HCT116 (cell line): ENCODE measurements around the gene WWTR1. TPM values are rescaled to one million over a fixed set of nuclear protein-coding genes. Genes with fewer than 3 reads are reported as not detected.

Experiments used
- ATAC-seq: fragments of 200-7000 bp; cut with Tn5 transposase; 2 replicates; pipeline ENCODE4 v1.9.1; 2020; ENCODE audit warnings: mild to moderate bottlenecking, moderate library complexity
- BruUV-seq: library from RNA; stranded (reverse); fragments of 400-500 nt; replicated peaks from 2 replicates; lab custom pipeline; 2021; lab: Mats Ljungman, UMichigan
- CTCF ChIA-PET: fragments of 300-600 bp; sonication (Branson Sonifier 250); formaldehyde crosslinking; loops from one replicate; lab custom pipeline; 2021; ENCODE audit warnings: antibody characterized with exemption; lab: Charles Lee
- POLR2A ChIA-PET: fragments of 300-600, 350-600 bp; sonication (Branson Sonifier 250); formaldehyde crosslinking; loops from one replicate; lab custom pipeline; 2021; ENCODE audit warnings: antibody characterized with exemption; lab: Charles Lee
- RAD21 ChIA-PET, 2 experiments: fragments of 300-600 bp; sonication (Branson Sonifier 250); formaldehyde crosslinking; loops; one replicate each; lab custom pipeline; 2023; ENCODE audit warnings: low total read pairs in 2 of 2; ENCODE audit not compliant: uncharacterized antibody in 2 of 2, unreplicated experiment in 2 of 2, low non-redundant PET in 1 of 2; lab: Charles Lee
- DNase-seq: peaks from one replicate; pipeline ENCODE4 v3.0.0-alpha.2; 2010; ENCODE audit warnings: low read depth, low spot score
- H2AFZ ChIP-seq: fragments of 200-600 bp; shearing (Covaris generic), sonication (generic); 2 replicates; pipeline ENCODE4 v1.6.1; 2017; ENCODE audit warnings: low read depth, mixed run types, mixed read lengths, antibody characterized with exemption, low read length; ENCODE audit not compliant: poor library complexity, severe bottlenecking
- H3K27ac ChIP-seq: 2 replicates; pipeline ENCODE4 v1.5.1; 2012; ENCODE audit warnings: low read depth, low read length
- H3K27me3 ChIP-seq: fragments of 200-600 bp; sonication (generic); 2 replicates; pipeline ENCODE4 v1.6.1; 2016; ENCODE audit warnings: mixed run types, low read length, mixed read lengths; ENCODE audit not compliant: insufficient read depth
- H3K36me3 ChIP-seq, 2 experiments: fragments of 200-500 bp in 1 of 2; fragments of 200-600 bp in 1 of 2; sonication (Bioruptor generic) in 1 of 2; sonication (generic) in 1 of 2; 2 replicates each; pipeline versions ENCODE4 v1.5.1 to v1.6.1; 2014 to 2016; ENCODE audit warnings: low read length in 2 of 2, inconsistent platforms in 1 of 2, mixed read lengths in 1 of 2, mixed run types in 1 of 2; ENCODE audit not compliant: insufficient read depth in 2 of 2, control insufficient read depth in 1 of 2
- H3K4me1 ChIP-seq, 2 experiments: fragments of 200-600 bp in 1 of 2; sonication (generic) in 1 of 2; 2 replicates each; pipeline versions ENCODE4 v1.5.1 to v1.6.1; 2012 to 2017; ENCODE audit warnings: low read length in 2 of 2, inconsistent platforms in 1 of 2, mild to moderate bottlenecking in 1 of 2, mixed read lengths in 1 of 2, mixed run types in 1 of 2, moderate library complexity in 1 of 2; ENCODE audit not compliant: insufficient read depth in 2 of 2, control insufficient read depth in 1 of 2
- H3K4me2 ChIP-seq: fragments of 200-600 bp; sonication (generic); 2 replicates; pipeline ENCODE4 v1.6.1; 2017; ENCODE audit warnings: mixed run types, low read length, mixed read lengths
- H3K4me3 ChIP-seq, 2 experiments: fragments of 200-600 bp in 1 of 2; sonication (generic) in 1 of 2; replicated peaks in 1 of 2; 2 replicates each; pipeline ENCODE4 v1.5.1; 2011 to 2016; ENCODE audit warnings: low read length in 2 of 2, control low read depth in 1 of 2, low read depth in 1 of 2, mild to moderate bottlenecking in 1 of 2, mixed read lengths in 1 of 2, mixed run types in 1 of 2
- H3K79me2 ChIP-seq: fragments of 200-600 bp; sonication (generic); 2 replicates; pipeline ENCODE4 v1.6.1; 2017; ENCODE audit warnings: mild to moderate bottlenecking, mixed run types, low read length, moderate library complexity, mixed read lengths; ENCODE audit not compliant: insufficient read depth
- H3K9ac ChIP-seq: fragments of 200-600 bp; sonication (generic); 2 replicates; pipeline ENCODE4 v1.6.1; 2016; ENCODE audit warnings: low read length, mixed read lengths
- H3K9me2 ChIP-seq: fragments of 200-600 bp; sonication (generic), shearing (Covaris generic); 2 replicates; pipeline ENCODE4 v1.6.1; 2017; ENCODE audit warnings: mixed run types, mild to moderate bottlenecking, moderate library complexity; ENCODE audit not compliant: insufficient read depth
- H3K9me3 ChIP-seq, 2 experiments: fragments of 200-500 bp in 1 of 2; fragments of 200-600 bp in 1 of 2; sonication (Bioruptor generic) in 1 of 2; sonication (generic) in 1 of 2; 2 replicates each; pipeline ENCODE4 v1.6.1; 2014 to 2017; ENCODE audit warnings: low read length in 2 of 2, mixed read lengths in 2 of 2, inconsistent platforms in 1 of 2, low read depth in 1 of 2, mild to moderate bottlenecking in 1 of 2, mixed run types in 1 of 2, moderate library complexity in 1 of 2; ENCODE audit not compliant: control insufficient read depth in 1 of 2, insufficient read depth in 1 of 2
- H4K20me1 ChIP-seq: fragments of 200-600 bp; sonication (generic), shearing (Covaris generic); 2 replicates; pipeline ENCODE4 v1.6.1; 2017; ENCODE audit warnings: mixed run types, mild to moderate bottlenecking, moderate library complexity; ENCODE audit not compliant: insufficient read depth
- ATF3 ChIP-seq: IDR thresholded peaks from 2 replicates; pipeline ENCODE4 v1.6.1; 2012
- CBX3 ChIP-seq: IDR thresholded peaks from 2 replicates; pipeline ENCODE4 v1.6.1; 2012; ENCODE audit warnings: low read depth
- CEBPB ChIP-seq: IDR thresholded peaks from 2 replicates; pipeline ENCODE4 v1.6.1; 2012; ENCODE audit warnings: low read depth
- EGR1 ChIP-seq: IDR thresholded peaks from 2 replicates; pipeline ENCODE4 v1.6.1; 2012; ENCODE audit warnings: low read depth
- ELF1 ChIP-seq: IDR thresholded peaks from 2 replicates; pipeline ENCODE4 v1.6.1; 2012; ENCODE audit warnings: low read depth, borderline replicate concordance
- EZH2 ChIP-seq: fragments of 200-600 bp; sonication (generic); IDR thresholded peaks from 2 replicates; pipeline ENCODE4 v1.6.1; 2017; ENCODE audit warnings: antibody characterized with exemption, mixed run types
- JUND ChIP-seq: IDR thresholded peaks from 2 replicates; pipeline ENCODE4 v1.6.1; 2012
- POLR2AphosphoS5 ChIP-seq: IDR thresholded peaks from 2 replicates; pipeline ENCODE4 v1.6.1; 2011; ENCODE audit warnings: mild to moderate bottlenecking, low read depth, low read length, moderate library complexity
- RAD21 ChIP-seq: IDR thresholded peaks from 2 replicates; pipeline ENCODE4 v1.6.1; 2012; ENCODE audit warnings: low read depth, mild to moderate bottlenecking
- SP1 ChIP-seq: IDR thresholded peaks from 2 replicates; pipeline ENCODE4 v1.6.1; 2012; ENCODE audit warnings: low read depth
- SRF ChIP-seq: IDR thresholded peaks from 2 replicates; pipeline ENCODE4 v1.6.1; 2012; ENCODE audit warnings: low read depth
- YY1 ChIP-seq: IDR thresholded peaks from 2 replicates; pipeline ENCODE4 v1.6.1; 2011; ENCODE audit warnings: low read length, low read depth, moderate library complexity, mild to moderate bottlenecking; ENCODE audit not compliant: insufficient replicate concordance; ENCODE audit errors: extremely low read depth
- ZNF274 ChIP-seq: fragments of 200-500 bp; sonication (Bioruptor generic); IDR thresholded peaks from 2 replicates; pipeline ENCODE4 v1.6.1; 2014; ENCODE audit warnings: mild to moderate bottlenecking, low read depth, low read length, inconsistent platforms
- intact Hi-C: fragments of 100-400 bp; cut with micrococcal nuclease; formaldehyde crosslinking; loops from 2 replicates; pipeline ENCODE4 v1.10.0; 2022
- total RNA-seq: library from RNA; stranded (reverse); gene quantifications from one replicate; pipeline ENCODE4 v1.2.1, GENCODE V29; 2021; ENCODE audit not compliant: unreplicated experiment
- TF ChIP-seq, protein P1 (sequence below): IDR thresholded peaks from 2 replicates; pipeline ENCODE4 v1.6.1; 2012
- TF ChIP-seq, protein P2 (sequence below), 3 experiments: fragments of 200-600 bp in 1 of 3; sonication (generic) in 1 of 3; IDR thresholded peaks in 2 of 3; conservative IDR thresholded peaks in 1 of 3; 2 replicates each; pipeline ENCODE4 v1.5.1; 2012 to 2017; ENCODE audit warnings: low read depth in 2 of 3, low read length in 2 of 3, antibody characterized with exemption in 1 of 3, borderline replicate concordance in 1 of 3, control low read depth in 1 of 3, mild to moderate bottlenecking in 1 of 3, mixed read lengths in 1 of 3, mixed run types in 1 of 3, moderate library complexity in 1 of 3; ENCODE audit not compliant: insufficient read depth in 1 of 3

The WWTR1 gene
- total RNA-seq, 1 experiment from 2014 or later: 46.9 TPM

DNA sequence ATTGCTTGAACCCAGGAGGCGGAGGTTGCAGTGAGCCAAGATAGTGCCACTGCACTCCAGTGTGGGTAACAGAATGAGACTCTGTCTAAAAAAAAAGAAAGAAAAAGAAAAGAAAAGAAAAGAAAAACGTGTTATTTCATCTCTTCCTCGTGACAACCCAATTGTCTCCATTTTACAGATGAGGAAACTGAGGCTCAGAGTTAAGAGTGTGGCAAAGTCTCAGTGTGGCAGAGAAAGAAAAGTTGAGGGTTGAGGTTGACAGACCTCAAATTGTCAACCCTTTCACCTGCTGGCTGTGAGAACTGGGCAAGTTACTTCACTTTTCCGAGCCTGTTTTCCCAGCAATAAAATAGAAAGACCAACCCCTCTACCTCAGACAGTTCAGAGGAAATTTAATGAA is 123.7 kb downstream of the WWTR1 start (continued):
- TF ChIP-seq ZNF274 (no peak), EGR1 (no peak)
- TF ChIP-seq, protein P1, sequence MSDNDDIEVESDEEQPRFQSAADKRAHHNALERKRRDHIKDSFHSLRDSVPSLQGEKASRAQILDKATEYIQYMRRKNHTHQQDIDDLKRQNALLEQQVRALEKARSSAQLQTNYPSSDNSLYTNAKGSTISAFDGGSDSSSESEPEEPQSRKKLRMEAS: no peak
- TF ChIP-seq, all 23 proteins: peak for 0

GRCh38 chr3:149532489-149533180 is 125.2 kb downstream of the WWTR1 start:
- no peak for ATAC-seq
- intact Hi-C loops: loop anchor here (5.0 kb wide), 1 partner anchor 185 kb away; no protein-coding TSS in a partner anchor

DNA sequence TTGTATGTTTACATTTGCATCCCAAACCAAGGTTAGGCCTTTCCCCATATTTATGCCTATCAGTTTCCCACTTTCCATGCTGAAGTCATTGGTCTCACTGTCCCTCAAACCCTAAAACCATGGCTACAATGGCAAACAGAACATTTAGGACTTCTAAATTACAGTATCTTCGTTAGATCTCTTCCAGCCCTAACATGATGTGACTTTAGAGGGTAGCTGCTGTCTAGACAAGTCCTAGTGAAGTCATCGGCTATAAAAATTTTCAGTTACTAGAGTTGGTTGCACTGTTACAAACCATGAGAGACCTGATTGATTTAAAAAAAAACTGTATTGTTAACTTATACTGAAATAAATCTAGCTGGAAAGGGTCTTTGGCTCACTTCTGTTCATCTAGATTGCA is 128.7 kb downstream of the WWTR1 start:
- BruUV-seq: no TSS peak
- intact Hi-C loops: no loop called here
- Histone ChIP-seq H3K9ac (no peak overlapping the region), H3K9me3 (no peaks in the 10 kb centered on the region), H3K27ac (no peak overlapping the region), H3K9me2 (no peaks in the 10 kb centered on the region), H3K36me3 (peaks cover 0 to 6% of the 10 kb centered on the region in 2 experiments; a peak in 2 of 4 replicates), H3K4me1 (peaks cover 0 to 4% of the 10 kb centered on the region in 2 experiments; a peak in 1 of 4 replicates), H3K27me3 (no peaks in the 10 kb centered on the region), H3K4me2 (no peak overlapping the region), H3K79me2 (peaks cover 15% of the 10 kb centered on the region), H4K20me1 (no peaks in the 10 kb centered on the region; the same call in 1 of the 2 replicates), H2AFZ (no peak overlapping the region), H3K4me3 (no peak overlapping the region)
- POLR2A ChIA-PET: no interaction called here
- DNase-seq (no peak), ATAC-seq (no peak)
- RAD21 ChIA-PET: no interaction called here
- CTCF ChIA-PET: no interaction called here
- TF ChIP-seq ZNF274: no peak
- TF ChIP-seq YY1: no peak
- TF ChIP-seq CBX3: no peak
- TF ChIP-seq SRF: no peak
- no peak for TF ChIP-seq ATF3
- TF ChIP-seq CEBPB: no peak
- TF ChIP-seq ELF1: no peak
- TF ChIP-seq JUND: no peak
- no peak for TF ChIP-seq RAD21
- no peak for TF ChIP-seq EGR1
- TF ChIP-seq, protein P1: no peak
- TF ChIP-seq SP1: no peak
- TF ChIP-seq, protein P2, sequence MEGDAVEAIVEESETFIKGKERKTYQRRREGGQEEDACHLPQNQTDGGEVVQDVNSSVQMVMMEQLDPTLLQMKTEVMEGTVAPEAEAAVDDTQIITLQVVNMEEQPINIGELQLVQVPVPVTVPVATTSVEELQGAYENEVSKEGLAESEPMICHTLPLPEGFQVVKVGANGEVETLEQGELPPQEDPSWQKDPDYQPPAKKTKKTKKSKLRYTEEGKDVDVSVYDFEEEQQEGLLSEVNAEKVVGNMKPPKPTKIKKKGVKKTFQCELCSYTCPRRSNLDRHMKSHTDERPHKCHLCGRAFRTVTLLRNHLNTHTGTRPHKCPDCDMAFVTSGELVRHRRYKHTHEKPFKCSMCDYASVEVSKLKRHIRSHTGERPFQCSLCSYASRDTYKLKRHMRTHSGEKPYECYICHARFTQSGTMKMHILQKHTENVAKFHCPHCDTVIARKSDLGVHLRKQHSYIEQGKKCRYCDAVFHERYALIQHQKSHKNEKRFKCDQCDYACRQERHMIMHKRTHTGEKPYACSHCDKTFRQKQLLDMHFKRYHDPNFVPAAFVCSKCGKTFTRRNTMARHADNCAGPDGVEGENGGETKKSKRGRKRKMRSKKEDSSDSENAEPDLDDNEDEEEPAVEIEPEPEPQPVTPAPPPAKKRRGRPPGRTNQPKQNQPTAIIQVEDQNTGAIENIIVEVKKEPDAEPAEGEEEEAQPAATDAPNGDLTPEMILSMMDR (IDR thresholded peaks at IDR 0.05 in 2 of 3, conservative IDR thresholded peaks at IDR 0.05 in 1 of 3; ENCODE audit: borderline replicate concordance in 1 of 3, insufficient read depth in 1 of 3, low read depth in 2 of 3, low read length in 2 of 3): no peak
- no peak for TF ChIP-seq EZH2
- no peak for TF ChIP-seq POLR2AphosphoS5

More at GRCh38 chr3:149532489-149533180, 125.2 kb downstream of the WWTR1 start:
- Histone ChIP-seq H3K4me2 (no peak overlapping the region), H3K27ac (no peak overlapping the region), H3K4me3 (no peak overlapping the region), H3K4me1 (peaks cover 0 to 4% of the 10 kb centered on the region in 2 experiments; a peak in 1 of 4 replicates), H3K9me3 (no peaks in the 10 kb centered on the region), H3K9ac (no peak overlapping the region), H3K9me2 (no peaks in the 10 kb centered on the region), H3K27me3 (no peaks in the 10 kb centered on the region), H3K79me2 (peaks cover 17% of the 10 kb centered on the region), H2AFZ (no peak overlapping the region), H4K20me1 (no peaks in the 10 kb centered on the region; the same call in 1 of the 2 replicates), H3K36me3 (no peaks in the 10 kb centered on the region)
- ChIA-PET POLR2A (no interaction called here), RAD21 (no interaction called here), CTCF (no interaction called here)
- DNase-seq: no peak
- no TSS peak for BruUV-seq
- TF ChIP-seq, protein P1: no peak
